Measurements from ENCODE around the gene LHX3.

Gene LHX3

GRCh38 chr9:136250676-136251075, 45.7 kb upstream of the LHX3 start:
- no peak overlapping the region for H3K4me3 Mint-ChIP-seq
- TF ChIP-seq, protein P1, sequence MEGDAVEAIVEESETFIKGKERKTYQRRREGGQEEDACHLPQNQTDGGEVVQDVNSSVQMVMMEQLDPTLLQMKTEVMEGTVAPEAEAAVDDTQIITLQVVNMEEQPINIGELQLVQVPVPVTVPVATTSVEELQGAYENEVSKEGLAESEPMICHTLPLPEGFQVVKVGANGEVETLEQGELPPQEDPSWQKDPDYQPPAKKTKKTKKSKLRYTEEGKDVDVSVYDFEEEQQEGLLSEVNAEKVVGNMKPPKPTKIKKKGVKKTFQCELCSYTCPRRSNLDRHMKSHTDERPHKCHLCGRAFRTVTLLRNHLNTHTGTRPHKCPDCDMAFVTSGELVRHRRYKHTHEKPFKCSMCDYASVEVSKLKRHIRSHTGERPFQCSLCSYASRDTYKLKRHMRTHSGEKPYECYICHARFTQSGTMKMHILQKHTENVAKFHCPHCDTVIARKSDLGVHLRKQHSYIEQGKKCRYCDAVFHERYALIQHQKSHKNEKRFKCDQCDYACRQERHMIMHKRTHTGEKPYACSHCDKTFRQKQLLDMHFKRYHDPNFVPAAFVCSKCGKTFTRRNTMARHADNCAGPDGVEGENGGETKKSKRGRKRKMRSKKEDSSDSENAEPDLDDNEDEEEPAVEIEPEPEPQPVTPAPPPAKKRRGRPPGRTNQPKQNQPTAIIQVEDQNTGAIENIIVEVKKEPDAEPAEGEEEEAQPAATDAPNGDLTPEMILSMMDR (IDR thresholded peaks at IDR 0.05): no peak
- no peaks in the 10 kb centered on the region for H3K36me3 Mint-ChIP-seq (ENCODE audit: low read depth)
- peaks cover 27% of the 10 kb centered on the region for H3K27me3 Mint-ChIP-seq (ENCODE audit: low read depth, poor library complexity)
- peaks cover 59% of the 10 kb centered on the region for H3K4me1 Mint-ChIP-seq
- DNase-seq: no peak
- no peaks in the 10 kb centered on the region for H3K9me3 Mint-ChIP-seq
- no peak overlapping the region for H3K27ac Mint-ChIP-seq

- TF ChIP-seq, protein P1 (IDR thresholded peaks at IDR 0.05): no peak
- no peaks in the 10 kb centered on the region for H3K9me3 Mint-ChIP-seq
- H3K27ac Mint-ChIP-seq: no peak overlapping the region
- H3K4me1 Mint-ChIP-seq: peaks cover 54% of the 10 kb centered on the region
- DNase-seq: no peak
- no peaks in the 10 kb centered on the region for H3K36me3 Mint-ChIP-seq (ENCODE audit: low read depth)
- H3K4me3 Mint-ChIP-seq: no peak overlapping the region
- H3K27me3 Mint-ChIP-seq (ENCODE audit: low read depth, poor library complexity): peaks cover 25% of the 10 kb centered on the region
Observed at GRCh38 chr9:136249877-136250559, 45.1 kb upstream of the LHX3 start.

DNA sequence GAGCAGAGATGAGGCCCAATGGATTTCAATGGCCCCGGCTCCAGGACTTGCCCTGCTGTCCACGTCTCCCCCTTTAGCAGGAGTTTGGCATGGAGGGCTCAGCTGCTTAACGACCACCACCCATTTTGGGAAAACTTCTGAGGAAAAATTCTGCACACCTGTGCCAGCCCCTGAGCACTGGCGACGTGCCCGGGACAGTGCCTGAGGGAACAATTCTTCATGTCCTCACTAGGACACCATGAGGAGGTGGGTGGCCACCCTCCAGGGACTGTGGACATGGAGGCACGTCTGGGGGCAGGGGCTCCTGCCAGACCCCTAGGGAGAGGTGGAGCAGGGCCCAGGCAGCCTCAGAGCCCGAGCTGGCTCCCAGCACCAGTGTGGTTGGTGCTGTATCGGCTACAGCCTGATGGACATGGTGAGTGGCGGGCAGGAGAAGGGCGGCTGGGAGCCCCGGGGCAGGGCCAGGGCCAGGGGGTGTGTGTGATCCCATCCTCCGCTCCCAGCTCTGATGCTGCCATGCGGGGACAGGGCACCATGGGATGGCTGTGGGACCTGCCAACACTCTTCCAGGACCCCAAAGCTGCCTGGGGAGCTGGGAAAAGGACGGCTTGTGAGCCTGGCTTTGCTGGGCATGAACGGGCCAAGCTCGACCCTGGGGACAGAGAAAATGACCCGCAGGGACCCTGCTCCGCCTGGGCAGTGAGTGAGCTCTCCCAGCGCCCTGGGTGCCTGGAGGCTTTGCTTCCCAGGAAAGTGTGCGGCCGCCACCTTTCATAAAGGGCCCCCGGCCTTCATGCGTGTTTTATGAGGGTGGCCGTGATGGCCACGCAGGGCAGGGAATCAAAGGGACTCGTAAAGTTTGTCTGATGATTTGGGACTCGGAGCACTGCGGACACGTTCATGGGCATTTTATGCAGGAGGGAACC, 44.3 kb upstream of the LHX3 start:
- Mint-ChIP-seq H3K4me1 (peaks cover 57% of the 10 kb centered on the region), H3K9me3 (no peaks in the 10 kb centered on the region), H3K27me3 (ENCODE audit: low read depth, poor library complexity) (peaks cover 28% of the 10 kb centered on the region), H3K27ac (no peak overlapping the region), H3K4me3 (no peak overlapping the region), H3K36me3 (ENCODE audit: low read depth) (no peaks in the 10 kb centered on the region)
- TF ChIP-seq, protein P1 (IDR thresholded peaks at IDR 0.05): no peak
- no peak for DNase-seq

DNA sequence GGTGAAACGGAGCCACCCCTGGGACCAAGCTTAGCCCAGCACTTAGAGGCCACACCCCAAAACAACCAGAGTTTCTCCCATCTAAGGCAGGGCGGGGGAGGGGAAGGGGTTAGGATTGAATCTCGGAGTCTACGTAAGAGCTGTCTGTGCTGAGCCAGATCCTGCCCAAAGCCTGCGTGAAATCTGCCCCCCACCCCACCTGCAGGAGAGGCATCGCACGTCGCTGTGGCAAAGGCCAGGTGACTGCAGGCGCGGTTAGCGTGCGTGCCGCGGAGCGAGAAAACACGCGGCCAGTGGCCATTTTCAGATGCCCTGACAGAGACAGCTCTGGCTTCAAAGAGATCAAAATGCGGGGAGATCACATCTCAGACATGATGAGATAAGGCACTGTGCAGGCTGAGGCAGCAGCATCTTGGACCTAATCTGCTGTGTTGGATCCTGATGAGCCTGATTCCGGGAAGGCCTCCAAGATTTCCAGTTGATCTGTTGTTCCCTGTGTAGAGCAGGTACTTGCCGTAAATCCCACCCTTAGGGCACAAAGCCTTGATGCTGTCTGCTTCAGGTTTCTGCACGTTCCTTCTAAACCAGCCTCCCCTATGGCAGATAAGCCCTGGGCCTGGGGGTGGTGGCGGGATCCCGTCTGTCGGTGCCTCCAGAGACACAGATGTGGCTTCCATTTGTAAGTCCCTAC, 43.2 kb upstream of the LHX3 start:
- Mint-ChIP-seq H3K4me1 (peaks cover 68% of the 10 kb centered on the region), H3K9me3 (no peaks in the 10 kb centered on the region), H3K27ac (no peak overlapping the region), H3K27me3 (ENCODE audit: low read depth, poor library complexity) (peaks cover 23% of the 10 kb centered on the region), H3K36me3 (ENCODE audit: low read depth) (no peaks in the 10 kb centered on the region), H3K4me3 (no peak overlapping the region)
- DNase-seq: no peak
- TF ChIP-seq, protein P1 (IDR thresholded peaks at IDR 0.05): no peak

DNA sequence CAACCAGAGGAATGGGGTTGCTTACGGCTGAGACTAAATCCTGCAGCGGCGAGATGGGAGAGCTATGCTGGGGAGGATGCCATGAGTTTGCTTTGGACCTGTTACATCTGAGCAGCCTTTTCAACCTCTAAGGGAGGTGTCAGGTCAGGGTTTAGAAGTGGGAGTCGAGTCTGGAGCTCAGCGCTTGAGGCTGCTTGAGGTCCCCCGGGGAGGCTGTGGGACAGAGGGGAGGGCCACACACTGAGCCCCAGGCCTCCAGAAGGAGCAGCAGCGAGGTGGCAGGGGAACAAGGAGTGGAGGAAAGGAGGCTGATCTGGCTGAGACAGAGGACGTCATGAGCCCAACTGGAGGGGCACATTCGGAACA, 42.6 kb upstream of the LHX3 start:
- H3K36me3 Mint-ChIP-seq (ENCODE audit: low read depth): no peaks in the 10 kb centered on the region
- no peaks in the 10 kb centered on the region for H3K9me3 Mint-ChIP-seq
- no peak for DNase-seq
- TF ChIP-seq, protein P1 (IDR thresholded peaks at IDR 0.05): no peak
- H3K27ac Mint-ChIP-seq: no peak overlapping the region
- H3K27me3 Mint-ChIP-seq (ENCODE audit: low read depth, poor library complexity): peaks cover 22% of the 10 kb centered on the region
- peaks cover 74% of the 10 kb centered on the region for H3K4me1 Mint-ChIP-seq
- no peak overlapping the region for H3K4me3 Mint-ChIP-seq
